ENCODE measurements around the gene IFRD1.

IFRD1 gene

DNA sequence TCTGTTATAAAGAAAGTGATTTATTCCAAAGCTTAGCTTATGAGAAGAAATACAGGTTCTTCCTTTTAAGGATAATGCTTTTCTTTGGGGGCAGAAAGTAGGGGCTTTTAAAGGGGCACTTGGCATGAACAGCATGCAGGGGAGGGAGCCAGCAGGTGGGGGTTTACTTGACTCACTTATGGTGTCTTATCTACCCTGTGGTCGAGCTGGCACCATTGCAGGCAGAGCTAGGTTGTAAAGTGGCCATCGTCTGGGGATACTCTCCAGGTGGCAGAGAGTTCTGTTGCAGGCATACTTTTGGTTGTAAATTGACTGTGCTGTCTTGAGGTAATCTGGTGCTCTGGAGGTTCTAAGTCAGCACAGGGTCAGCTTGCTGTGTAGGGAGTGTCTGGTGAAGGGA, 26.3 kb upstream of the IFRD1 start:
- H3K9me3 ChIP-seq (ENCODE audit: control extremely low read depth in 1 of 5, control insufficient read depth in 4 of 5, insufficient read depth in 2 of 5, low read depth in 1 of 5, low read length in 4 of 5) = no peaks in the 10 kb centered on the region
- peaks cover 21 to 36% (median 31%) of the 10 kb centered on the region in 4 experiments for H3K4me1 ChIP-seq (ENCODE audit: control extremely low read depth in 1 of 4, control insufficient read depth in 4 of 4, insufficient read depth in 4 of 4, low read length in 3 of 4)
- H3K27ac ChIP-seq (ENCODE audit: insufficient read depth in 1 of 2, low read depth in 1 of 2, low read length in 2 of 2, poor library complexity in 1 of 2, severe bottlenecking in 2 of 2) = no peak overlapping the region
- DNase-seq = peak in 1 of 3 donors; percentile 28
- CTCF ChIA-PET = interaction anchor here (0.9 kb wide), 1 partner anchor 9 kb away, joined by 3 read pairs; no protein-coding TSS in a partner anchor
- H3K4me3 ChIP-seq (ENCODE audit: control insufficient read depth in 1 of 7, extremely low read depth in 1 of 7, insufficient read depth in 4 of 7, low read depth in 2 of 7, low read length in 6 of 7) = no peak overlapping the region
- no peaks in the 10 kb centered on the region for H3K27me3 ChIP-seq (replicated peaks in 2 of 5; ENCODE audit: control insufficient read depth in 4 of 5, insufficient read depth in 5 of 5, low read length in 4 of 5)
- 100% methylated on average over 2 of the region's 2 CpGs for WGBS (ENCODE audit: insufficient coverage)
- no peaks in the 10 kb centered on the region for H3K36me3 ChIP-seq (ENCODE audit: control insufficient read depth in 4 of 4, insufficient read depth in 4 of 4, low read length in 3 of 4)
- POLR2A ChIA-PET = interaction anchor here (1.1 kb wide), 1 partner anchor 26 kb away, joined by 3 read pairs; the partner anchor contains the start of gene IFRD1

- DNase-seq = no peak
- ChIA-PET CTCF (interaction anchor here (1.1 kb wide), 2 partner anchors 13 to 21 kb away, joined by 3 read pairs; no protein-coding TSS in a partner anchor), POLR2A (no interaction called here)
- H3K9me3 ChIP-seq (ENCODE audit: control extremely low read depth in 1 of 5, control insufficient read depth in 4 of 5, insufficient read depth in 2 of 5, low read depth in 1 of 5, low read length in 4 of 5) = peaks cover 0 to 2% (median 0%) of the 10 kb centered on the region in 5 experiments
- H3K27ac ChIP-seq (ENCODE audit: insufficient read depth in 1 of 2, low read depth in 1 of 2, low read length in 2 of 2, poor library complexity in 1 of 2, severe bottlenecking in 2 of 2) = no peak overlapping the region
- no peak overlapping the region for H3K4me3 ChIP-seq (ENCODE audit: control insufficient read depth in 1 of 7, extremely low read depth in 1 of 7, insufficient read depth in 4 of 7, low read depth in 2 of 7, low read length in 6 of 7)
- H3K36me3 ChIP-seq (ENCODE audit: control insufficient read depth in 4 of 4, insufficient read depth in 4 of 4, low read length in 3 of 4) = no peaks in the 10 kb centered on the region
- 100% methylated on average over 1 of the region's 1 CpG for WGBS (ENCODE audit: insufficient coverage)
- H3K4me1 ChIP-seq (ENCODE audit: control extremely low read depth in 1 of 4, control insufficient read depth in 4 of 4, insufficient read depth in 4 of 4, low read length in 3 of 4) = peaks cover 9 to 20% (median 14%) of the 10 kb centered on the region in 4 experiments
- H3K27me3 ChIP-seq (replicated peaks in 2 of 5; ENCODE audit: control insufficient read depth in 4 of 5, insufficient read depth in 5 of 5, low read length in 4 of 5) = no peaks in the 10 kb centered on the region
Measured at GRCh38 chr7:112427984-112428383, 22.3 kb upstream of the IFRD1 start.

DNA sequence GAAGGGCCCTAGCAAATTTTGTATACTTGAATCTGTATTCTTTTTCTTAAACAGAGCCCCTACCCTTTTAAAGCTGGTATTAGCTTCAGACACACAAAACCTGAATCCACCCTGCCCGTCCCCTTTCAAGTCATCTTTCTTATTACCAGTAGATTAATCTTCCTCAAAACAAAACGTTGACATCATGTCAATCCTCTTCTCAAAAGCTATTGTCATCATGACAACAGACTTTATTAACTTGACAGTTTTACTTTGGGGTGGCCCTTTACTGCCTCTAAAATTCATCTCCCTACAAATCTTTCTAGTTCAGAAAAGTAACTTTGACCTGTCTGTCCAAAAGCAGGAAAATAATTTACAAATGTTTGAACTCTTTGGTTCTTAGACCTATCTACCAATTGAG, 21.5 kb upstream of the IFRD1 start:
- Histone ChIP-seq H3K27me3 (replicated peaks in 2 of 5; ENCODE audit: control insufficient read depth in 4 of 5, insufficient read depth in 5 of 5, low read length in 4 of 5) (no peaks in the 10 kb centered on the region), H3K9me3 (ENCODE audit: control extremely low read depth in 1 of 5, control insufficient read depth in 4 of 5, insufficient read depth in 2 of 5, low read depth in 1 of 5, low read length in 4 of 5) (peaks cover 0 to 2% (median 0%) of the 10 kb centered on the region in 5 experiments), H3K4me1 (ENCODE audit: control extremely low read depth in 1 of 4, control insufficient read depth in 4 of 4, insufficient read depth in 4 of 4, low read length in 3 of 4) (peaks cover 2 to 12% (median 8%) of the 10 kb centered on the region in 4 experiments), H3K36me3 (ENCODE audit: control insufficient read depth in 4 of 4, insufficient read depth in 4 of 4, low read length in 3 of 4) (no peaks in the 10 kb centered on the region), H3K4me3 (ENCODE audit: control insufficient read depth in 1 of 7, extremely low read depth in 1 of 7, insufficient read depth in 4 of 7, low read depth in 2 of 7, low read length in 6 of 7) (no peak overlapping the region), H3K27ac (ENCODE audit: insufficient read depth in 1 of 2, low read depth in 1 of 2, low read length in 2 of 2, poor library complexity in 1 of 2, severe bottlenecking in 2 of 2) (no peak overlapping the region)
- CTCF ChIA-PET = interaction anchor here (1.3 kb wide), 1 partner anchor 21 kb away, joined by 3 read pairs; the partner anchor contains the start of gene IFRD1
- WGBS (ENCODE audit: insufficient coverage) = 95% methylated on average over 2 of the region's 2 CpGs
- DNase-seq = no peak
- POLR2A ChIA-PET = no interaction called here

- POLR2A ChIA-PET = no interaction called here
- 100% methylated on average over 2 of the region's 2 CpGs for WGBS (ENCODE audit: insufficient coverage)
- no peak overlapping the region for H3K27ac ChIP-seq (ENCODE audit: insufficient read depth in 1 of 2, low read depth in 1 of 2, low read length in 2 of 2, poor library complexity in 1 of 2, severe bottlenecking in 2 of 2)
- no peak for DNase-seq
- peaks cover 0 to 2% (median 0%) of the 10 kb centered on the region in 5 experiments for H3K9me3 ChIP-seq (ENCODE audit: control extremely low read depth in 1 of 5, control insufficient read depth in 4 of 5, insufficient read depth in 2 of 5, low read depth in 1 of 5, low read length in 4 of 5)
- peaks cover 0 to 2% (median 0%) of the 10 kb centered on the region in 4 experiments for H3K4me1 ChIP-seq (ENCODE audit: control extremely low read depth in 1 of 4, control insufficient read depth in 4 of 4, insufficient read depth in 4 of 4, low read length in 3 of 4)
- no peak overlapping the region for H3K4me3 ChIP-seq (ENCODE audit: control insufficient read depth in 1 of 7, extremely low read depth in 1 of 7, insufficient read depth in 4 of 7, low read depth in 2 of 7, low read length in 6 of 7)
- CTCF ChIA-PET = interaction anchor here (0.5 to 1.0 kb wide), 2 partner anchors 8 to 38 kb away, joined by 3 read pairs; no protein-coding TSS in a partner anchor
- H3K27me3 ChIP-seq (replicated peaks in 2 of 5; ENCODE audit: control insufficient read depth in 4 of 5, insufficient read depth in 5 of 5, low read length in 4 of 5) = no peaks in the 10 kb centered on the region
- no peaks in the 10 kb centered on the region for H3K36me3 ChIP-seq (ENCODE audit: control insufficient read depth in 4 of 4, insufficient read depth in 4 of 4, low read length in 3 of 4)
Measured at GRCh38 chr7:112430649-112431048, 19.6 kb upstream of the IFRD1 start.

- Histone ChIP-seq H3K36me3 (ENCODE audit: control insufficient read depth in 4 of 4, insufficient read depth in 4 of 4, low read length in 3 of 4) (no peaks in the 10 kb centered on the region), H3K4me3 (ENCODE audit: control insufficient read depth in 1 of 7, extremely low read depth in 1 of 7, insufficient read depth in 4 of 7, low read depth in 2 of 7, low read length in 6 of 7) (no peak overlapping the region), H3K9me3 (ENCODE audit: control extremely low read depth in 1 of 5, control insufficient read depth in 4 of 5, insufficient read depth in 2 of 5, low read depth in 1 of 5, low read length in 4 of 5) (peaks cover 0 to 2% (median 0%) of the 10 kb centered on the region in 5 experiments), H3K4me1 (ENCODE audit: control extremely low read depth in 1 of 4, control insufficient read depth in 4 of 4, insufficient read depth in 4 of 4, low read length in 3 of 4) (peaks cover 0 to 2% (median 0%) of the 10 kb centered on the region in 4 experiments), H3K27me3 (replicated peaks in 2 of 5; ENCODE audit: control insufficient read depth in 4 of 5, insufficient read depth in 5 of 5, low read length in 4 of 5) (no peaks in the 10 kb centered on the region), H3K27ac (ENCODE audit: insufficient read depth in 1 of 2, low read depth in 1 of 2, low read length in 2 of 2, poor library complexity in 1 of 2, severe bottlenecking in 2 of 2) (no peak overlapping the region)
- ChIA-PET CTCF (no interaction called here), POLR2A (no interaction called here)
- no peak for DNase-seq
- WGBS (ENCODE audit: insufficient coverage) = no CpG with 5 or more reads among the region's 3 CpGs
Measured at GRCh38 chr7:112431803-112432202, 18.5 kb upstream of the IFRD1 start.

GRCh38 chr7:112433289-112433688, 17.0 kb upstream of the IFRD1 start:
- DNase-seq = peak; percentile 44 to 76 (median 63)
- no peaks in the 10 kb centered on the region for H3K36me3 ChIP-seq (ENCODE audit: control insufficient read depth in 4 of 4, insufficient read depth in 4 of 4, low read length in 3 of 4)
- peaks cover 0 to 2% (median 0%) of the 10 kb centered on the region in 4 experiments for H3K4me1 ChIP-seq (ENCODE audit: control extremely low read depth in 1 of 4, control insufficient read depth in 4 of 4, insufficient read depth in 4 of 4, low read length in 3 of 4)
- H3K4me3 ChIP-seq (ENCODE audit: control insufficient read depth in 1 of 7, extremely low read depth in 1 of 7, insufficient read depth in 4 of 7, low read depth in 2 of 7, low read length in 6 of 7) = no peak overlapping the region
- ChIA-PET CTCF (interaction anchor here (1.2 to 1.4 kb wide), 3 partner anchors 9 to 18 kb away, joined by 3 to 4 read pairs (median 4); no protein-coding TSS in a partner anchor), POLR2A (interaction anchor here (0.9 kb wide), 1 partner anchor 17 kb away, joined by 4 read pairs; the partner anchor contains the start of gene IFRD1)
- 83% methylated on average over 1 of the region's 1 CpG for WGBS (ENCODE audit: insufficient coverage)
- H3K9me3 ChIP-seq (ENCODE audit: control extremely low read depth in 1 of 5, control insufficient read depth in 4 of 5, insufficient read depth in 2 of 5, low read depth in 1 of 5, low read length in 4 of 5) = peaks cover 0 to 2% (median 0%) of the 10 kb centered on the region in 5 experiments
- no peak overlapping the region for H3K27ac ChIP-seq (ENCODE audit: insufficient read depth in 1 of 2, low read depth in 1 of 2, low read length in 2 of 2, poor library complexity in 1 of 2, severe bottlenecking in 2 of 2)
- no peaks in the 10 kb centered on the region for H3K27me3 ChIP-seq (replicated peaks in 2 of 5; ENCODE audit: control insufficient read depth in 4 of 5, insufficient read depth in 5 of 5, low read length in 4 of 5)

DNA sequence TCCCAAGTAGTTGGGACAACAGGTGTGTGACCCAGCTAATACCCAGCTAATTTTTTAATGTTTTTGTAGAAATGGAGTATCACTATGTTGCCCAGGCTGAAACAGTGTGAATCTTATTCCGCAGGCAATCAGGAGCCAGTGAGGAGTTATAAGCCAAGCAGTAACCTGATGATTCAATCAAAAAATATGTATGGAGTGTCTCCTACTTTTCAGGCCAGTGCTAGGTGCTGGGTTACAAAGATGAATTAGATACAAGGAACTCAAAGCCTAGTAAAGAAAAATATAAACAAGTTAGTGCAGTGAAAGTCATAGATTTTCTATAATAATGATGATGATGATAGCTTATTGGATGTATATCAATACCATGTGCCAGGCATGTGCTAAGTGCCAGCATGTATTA, 13.2 kb upstream of the IFRD1 start:
- CTCF ChIA-PET = interaction anchor here (0.7 to 1.5 kb wide), 2 partner anchors 11 to 14 kb away, joined by 3 to 6 read pairs; no protein-coding TSS in a partner anchor
- Histone ChIP-seq H3K4me3 (ENCODE audit: control insufficient read depth in 1 of 7, extremely low read depth in 1 of 7, insufficient read depth in 4 of 7, low read depth in 2 of 7, low read length in 6 of 7) (no peak overlapping the region), H3K9me3 (ENCODE audit: control extremely low read depth in 1 of 5, control insufficient read depth in 4 of 5, insufficient read depth in 2 of 5, low read depth in 1 of 5, low read length in 4 of 5) (peaks cover 0 to 2% (median 0%) of the 10 kb centered on the region in 5 experiments), H3K4me1 (ENCODE audit: control extremely low read depth in 1 of 4, control insufficient read depth in 4 of 4, insufficient read depth in 4 of 4, low read length in 3 of 4) (peaks cover 0 to 2% (median 0%) of the 10 kb centered on the region in 4 experiments), H3K27ac (ENCODE audit: insufficient read depth in 1 of 2, low read depth in 1 of 2, low read length in 2 of 2, poor library complexity in 1 of 2, severe bottlenecking in 2 of 2) (no peak overlapping the region), H3K27me3 (replicated peaks in 2 of 5; ENCODE audit: control insufficient read depth in 4 of 5, insufficient read depth in 5 of 5, low read length in 4 of 5) (no peaks in the 10 kb centered on the region), H3K36me3 (ENCODE audit: control insufficient read depth in 4 of 4, insufficient read depth in 4 of 4, low read length in 3 of 4) (no peaks in the 10 kb centered on the region)
- 100% methylated on average over 1 of the region's 1 CpG for WGBS (ENCODE audit: insufficient coverage)
- POLR2A ChIA-PET = no interaction called here
- no peak for DNase-seq
